H1 (cell line): ENCODE data around the gene NUP98. TPM values are rescaled to one million over a fixed set of nuclear protein-coding genes. Genes with fewer than 3 reads are reported as not detected.

ENCODE experiments used
- CTCF ChIA-PET: fragments of 300-600 bp; sonication (Branson Sonifier 250); formaldehyde crosslinking; loops from one replicate; lab custom pipeline; 2021; ENCODE audit not compliant: partially characterized antibody; lab: Charles Lee
- POLR2A ChIA-PET: fragments of 300-600 bp; sonication (Branson Sonifier 250); formaldehyde crosslinking; loops from one replicate; lab custom pipeline; 2021; ENCODE audit warnings: inconsistent platforms; ENCODE audit not compliant: partially characterized antibody; lab: Charles Lee
- DNase-seq, 2 experiments: peaks; one replicate each; pipeline versions ENCODE4 v3.0.0 to v3.0.0-alpha.2; 2010 to 2022; ENCODE audit warnings: low spot score in 2 of 2, low read depth in 1 of 2, mixed read lengths in 1 of 2
- FAIRE-seq: peaks from 2 replicates; lab custom pipeline; 2011; peaks lifted over from hg19 to GRCh38; lab: Jason Lieb, UNC
- H2AFZ ChIP-seq: 2 replicates; pipeline ENCODE4 v1.8.1; 2012; ENCODE audit warnings: low read length, inconsistent platforms
- H2AK5ac ChIP-seq: 2 replicates; pipeline ENCODE4 v1.6.1; 2013; ENCODE audit warnings: low read depth, low read length
- H2BK120ac ChIP-seq: replicated peaks from 2 replicates; pipeline ENCODE3; 2013; ENCODE audit warnings: low read depth, low read length, inconsistent platforms
- H2BK12ac ChIP-seq: 2 replicates; pipeline ENCODE4 v1.6.1; 2013; ENCODE audit warnings: low read depth, low read length
- H2BK15ac ChIP-seq: 2 replicates; pipeline ENCODE4 v1.6.1; 2013; ENCODE audit warnings: low read length
- H2BK20ac ChIP-seq: 2 replicates; pipeline ENCODE4 v1.6.1; 2013; ENCODE audit warnings: low read length
- H2BK5ac ChIP-seq: 2 replicates; pipeline ENCODE4 v1.6.1; 2013; ENCODE audit warnings: low read depth, low read length
- H3K14ac ChIP-seq: 2 replicates; pipeline ENCODE4 v1.6.1; 2013; ENCODE audit warnings: inconsistent platforms; ENCODE audit not compliant: insufficient read length
- H3K18ac ChIP-seq: 2 replicates; pipeline ENCODE4 v1.6.1; 2013; ENCODE audit warnings: low read length; ENCODE audit errors: extremely low read depth
- H3K23ac ChIP-seq: 2 replicates; pipeline ENCODE4 v1.6.1; 2013; ENCODE audit warnings: inconsistent platforms; ENCODE audit not compliant: insufficient read length
- H3K23me2 ChIP-seq: 2 replicates; pipeline ENCODE4 v1.6.1; 2013; ENCODE audit warnings: low read depth, low read length
- H3K27ac ChIP-seq: 2 replicates; pipeline ENCODE4 v1.6.1; 2011; ENCODE audit warnings: low read depth, low read length, inconsistent platforms
- H3K27me3 ChIP-seq, 4 experiments: replicated peaks in 1 of 4; 1 replicate in 1 of 4; 2 replicates in 3 of 4; pipeline versions ENCODE4 v1.6.1 to v1.8.1; 2011 to 2013; ENCODE audit warnings: low read length in 3 of 4, mild to moderate bottlenecking in 3 of 4, inconsistent platforms in 2 of 4, mixed read lengths in 2 of 4, moderate library complexity in 1 of 4; ENCODE audit not compliant: control insufficient read depth in 3 of 4, insufficient read depth in 3 of 4; ENCODE audit errors: extremely low read depth in 1 of 4
- H3K36me3 ChIP-seq, 4 experiments: 2 replicates each; pipeline versions ENCODE4 v1.6.1 to v1.8.1; 2011 to 2013; ENCODE audit warnings: mild to moderate bottlenecking in 4 of 4, low read length in 3 of 4, moderate library complexity in 2 of 4, control low read depth in 1 of 4, inconsistent platforms in 1 of 4; ENCODE audit not compliant: insufficient read depth in 4 of 4, control insufficient read depth in 2 of 4
- H3K4ac ChIP-seq: replicated peaks from 2 replicates; pipeline ENCODE3; 2013; ENCODE audit warnings: low read length, low read depth, mixed read lengths, inconsistent platforms; ENCODE audit not compliant: insufficient read length
- H3K4me1 ChIP-seq, 4 experiments: replicated peaks in 1 of 4; 1 replicate in 1 of 4; 2 replicates in 3 of 4; pipeline versions ENCODE4 v1.6.1 to v1.8.1; 2011 to 2013; ENCODE audit warnings: low read length in 3 of 4, inconsistent platforms in 2 of 4, mixed read lengths in 1 of 4; ENCODE audit not compliant: insufficient read depth in 4 of 4, control insufficient read depth in 3 of 4
- H3K4me2 ChIP-seq, 2 experiments: 2 replicates each; pipeline versions ENCODE4 v1.6.1 to v1.8.1; 2011 to 2013; ENCODE audit warnings: low read depth in 2 of 2, low read length in 2 of 2, control low read depth in 1 of 2, inconsistent platforms in 1 of 2, mild to moderate bottlenecking in 1 of 2; ENCODE audit not compliant: insufficient read depth in 1 of 2
- H3K4me3 ChIP-seq, 4 experiments: fragments of 200-600, 300-600 bp in 1 of 4; sonication (generic), shearing (Covaris generic), sonication (Bioruptor Twin) in 1 of 4; 2 replicates each; pipeline versions ENCODE4 v1.5.1 to v1.8.1; 2011 to 2016; ENCODE audit warnings: low read length in 4 of 4, low read depth in 3 of 4, control low read depth in 2 of 4, inconsistent platforms in 2 of 4, mild to moderate bottlenecking in 2 of 4, mixed read lengths in 1 of 4, moderate library complexity in 1 of 4; ENCODE audit not compliant: insufficient read depth in 2 of 4; ENCODE audit errors: extremely low read depth in 1 of 4
- H3K56ac ChIP-seq: replicated peaks from 2 replicates; pipeline ENCODE3; 2013; ENCODE audit warnings: low read depth, mild to moderate bottlenecking, mixed read lengths, low read length, inconsistent platforms; ENCODE audit not compliant: insufficient read length
- H3K79me1 ChIP-seq: 2 replicates; pipeline ENCODE4 v1.6.1; 2013; ENCODE audit warnings: low read depth, low read length, control low read depth
- H3K79me2 ChIP-seq, 2 experiments: 2 replicates each; pipeline versions ENCODE4 v1.6.1 to v1.8.1; 2012 to 2013; ENCODE audit warnings: low read length in 2 of 2, mild to moderate bottlenecking in 2 of 2, inconsistent platforms in 1 of 2; ENCODE audit not compliant: insufficient read depth in 2 of 2, control insufficient read depth in 1 of 2
- H3K9ac ChIP-seq, 4 experiments: replicated peaks in 1 of 4; 1 replicate in 1 of 4; 2 replicates in 3 of 4; pipeline versions ENCODE4 v1.6.1 to v1.8.1; 2011 to 2013; ENCODE audit warnings: low read depth in 3 of 4, low read length in 3 of 4, control low read depth in 2 of 4, mild to moderate bottlenecking in 2 of 4, moderate library complexity in 2 of 4, inconsistent platforms in 1 of 4; ENCODE audit errors: extremely low read depth in 1 of 4
- H3K9me3 ChIP-seq, 2 experiments: 2 replicates each; pipeline versions ENCODE4 v1.6.1 to v1.8.1; 2012 to 2013; ENCODE audit warnings: mild to moderate bottlenecking in 2 of 2, moderate library complexity in 2 of 2, control low read depth in 1 of 2, inconsistent platforms in 1 of 2, low read depth in 1 of 2, low read length in 1 of 2, mixed read lengths in 1 of 2; ENCODE audit not compliant: insufficient read depth in 2 of 2
- H4K20me1 ChIP-seq, 2 experiments: replicated peaks in 1 of 2; 2 replicates each; pipeline versions ENCODE3 to v1.8.1; 2011 to 2013; ENCODE audit warnings: inconsistent platforms in 2 of 2, low read length in 2 of 2, mild to moderate bottlenecking in 1 of 2; ENCODE audit not compliant: insufficient read depth in 2 of 2, control insufficient read depth in 1 of 2
- H4K5ac ChIP-seq: 2 replicates; pipeline ENCODE4 v1.6.1; 2013; ENCODE audit warnings: low read length, low read depth, mixed read lengths, inconsistent platforms; ENCODE audit not compliant: insufficient read length
- H4K8ac ChIP-seq: 2 replicates; pipeline ENCODE4 v1.8.0; 2013; ENCODE audit warnings: mild to moderate bottlenecking, moderate library complexity, low read length, inconsistent platforms; ENCODE audit not compliant: insufficient read depth; ENCODE audit errors: extremely low read depth
- H4K91ac ChIP-seq: replicated peaks from 2 replicates; pipeline ENCODE3; 2013; ENCODE audit warnings: low read length, mixed read lengths, inconsistent platforms; ENCODE audit not compliant: insufficient read length
- CBX5 ChIP-seq: fragments of 300-800, 300-1000 bp; sonication (generic); IDR thresholded peaks from 2 replicates; pipeline ENCODE4 v1.7.1; 2016; ENCODE audit warnings: antibody characterized with exemption, low read length, low read depth
- CREB1 ChIP-seq: IDR thresholded peaks from 2 replicates; pipeline ENCODE4 v1.6.1; 2012; ENCODE audit warnings: inconsistent platforms
- EGR1 ChIP-seq: IDR thresholded peaks from 2 replicates; pipeline ENCODE4 v1.6.1; 2011; ENCODE audit warnings: low read depth, low read length, borderline replicate concordance
- EZH2 ChIP-seq: fragments of 200-600 bp; sonication (generic); IDR thresholded peaks from 2 replicates; pipeline ENCODE4 v1.7.1; 2012; ENCODE audit warnings: low read depth, mild to moderate bottlenecking, moderate library complexity, low read length, inconsistent platforms; ENCODE audit not compliant: severe bottlenecking
- FOSL1 ChIP-seq: IDR thresholded peaks from 2 replicates; pipeline ENCODE4 v1.6.1; 2011; ENCODE audit warnings: mild to moderate bottlenecking, low read depth, low read length, moderate library complexity; ENCODE audit not compliant: insufficient read depth
- SIRT6 ChIP-seq: IDR thresholded peaks from one replicate; pipeline ENCODE4 v1.7.1; 2012; ENCODE audit warnings: low read length, inconsistent platforms
- TBP ChIP-seq: IDR thresholded peaks from 2 replicates; pipeline ENCODE4 v1.6.1; 2011; ENCODE audit warnings: low read depth, low read length, improper control_type of control experiment
- TEAD4 ChIP-seq: IDR thresholded peaks from 2 replicates; pipeline ENCODE4 v1.6.1; 2012; ENCODE audit warnings: low read depth, low read length, inconsistent platforms, mixed read lengths
- WGBS, 2 experiments: shearing (Covaris generic) in 1 of 2; methylation state at CpG; one replicate each; pipeline versions ENCODE4 v1.1.6 to v1.1.7; 2013 to 2015; ENCODE audit warnings: low lambda C conversion rate in 2 of 2, mixed read lengths in 2 of 2, inconsistent platforms in 1 of 2, low coverage in 1 of 2, missing lambda C conversion rate in 1 of 2; ENCODE audit not compliant: insufficient replicate concordance in 2 of 2, insufficient coverage in 1 of 2, insufficient read length in 1 of 2; ENCODE audit errors: extremely low coverage in 1 of 2, missing lambda C conversion rate in 1 of 2; 5-methylcytosine and 5-hydroxymethylcytosine counted together
- polyA plus RNA-seq, 7 experiments: library from polyadenylated mRNA; depleted of rRNA in 3 of 7; stranded (reverse) in 5 of 7; unstranded in 2 of 7; fragments of >200 nt in 5 of 7; fragments of 200-250 nt in 2 of 7; gene quantifications; 1 replicate in 5 of 7; 2 replicates in 1 of 7; 4 replicates in 1 of 7; pipeline versions ENCODE4 v1.2.1 to v1.2.3, GENCODE V29; 2011 to 2013; ENCODE audit warnings: missing spikeins in 2 of 7, mixed read lengths in 2 of 7
- total RNA-seq: library from RNA; stranded (reverse); fragmentation: NEBNext Ultra II Directional; extraction: Animal tissue kit (Norgen Biotek cat#: 25700); gene quantifications from 2 replicates; pipeline ENCODE4 v1.2.1, GENCODE V29; 2021

Gene NUP98
- total and polyA plus RNA-seq, 2 of the 8 experiments (the other 6 are each of a cell fraction or from before 2014, with no cell fraction given): 98.6 to 261 TPM

DNA sequence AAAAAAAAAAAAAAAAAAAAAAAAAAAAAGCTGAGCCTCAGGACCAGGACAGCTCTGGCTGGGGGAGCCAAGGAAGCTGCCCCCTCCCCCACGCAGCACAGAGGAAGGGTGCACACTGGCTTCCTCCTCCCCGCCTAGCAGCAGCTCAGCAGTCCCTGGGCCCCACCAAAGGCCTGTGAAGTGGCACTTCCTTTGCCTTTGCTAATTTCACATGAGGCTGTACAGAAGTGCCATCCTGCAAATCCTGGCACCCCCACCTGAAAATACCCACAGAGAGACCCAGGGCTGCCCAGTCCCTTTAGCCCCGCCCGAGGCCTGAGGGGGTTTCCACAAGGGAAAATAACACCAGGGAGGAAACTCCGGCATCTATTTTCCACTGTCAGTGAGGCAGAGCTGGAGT is 39.5 kb upstream of the NUP98 start:
- WGBS, 2 experiments: 89% methylated on average over 4 of the region's 5 CpGs; no CpG with 5 or more reads in 1 of the 2 experiments
- Histone ChIP-seq H4K20me1 (peaks cover 14 to 31% of the 10 kb centered on the region in 2 experiments), H3K23me2 (peaks cover 10% of the 10 kb centered on the region), H2BK15ac (no peak overlapping the region), H3K27ac (no peak overlapping the region), H3K4me2 (no peak overlapping the region), H3K23ac (no peak overlapping the region), H3K79me2 (peaks cover 12 to 60% of the 10 kb centered on the region in 2 experiments), H3K56ac (no peak overlapping the region), H3K14ac (no peak overlapping the region), H3K79me1 (peaks cover 22% of the 10 kb centered on the region), H2AFZ (no peak overlapping the region), H2AK5ac (no peak overlapping the region), H3K4me3 (no peak overlapping the region), H3K4me1 (peaks cover 11 to 29% (median 16%) of the 10 kb centered on the region in 4 experiments), H2BK120ac (no peak overlapping the region), H3K36me3 (peaks cover 0 to 7% (median 2%) of the 10 kb centered on the region in 4 experiments; a peak in 2 of 8 replicates), H4K5ac (no peak overlapping the region), H3K9me3 (no peaks in the 10 kb centered on the region), H4K91ac (no peak overlapping the region), H2BK12ac (no peak overlapping the region), H4K8ac (no peak overlapping the region), H2BK20ac (no peak overlapping the region), H3K18ac (no peak overlapping the region), H3K9ac (no peak overlapping the region), H3K27me3 (no peaks in the 10 kb centered on the region), H3K4ac (no peak overlapping the region), H2BK5ac (no peak overlapping the region)
- DNase-seq (no peak), FAIRE-seq (no peak)
- POLR2A ChIA-PET: interaction anchor here (1.2 to 5.7 kb wide), 3 partner anchors 11 to 21 kb away, joined by 3 to 29 read pairs (median 4); partner anchors contain the start of gene STIM1
- CTCF ChIA-PET: interaction anchor here (7.4 to 20.2 kb wide), 3 partner anchors 11 to 232 kb away, joined by 61 to 422 read pairs (median 214); partner anchors contain the start of gene STIM1
- no peak for TF ChIP-seq TEAD4
- TF ChIP-seq CBX5: no peak
- no peak for TF ChIP-seq FOSL1
- TF ChIP-seq EZH2: no peak
- TF ChIP-seq SIRT6: no peak
- TF ChIP-seq CREB1: no peak
- no peak for TF ChIP-seq EGR1
- no peak for TF ChIP-seq TBP
